Activated naive CD4-positive, alpha-beta T cell treated with anti-CD3 and anti-CD28 coated beads, Interleukin-2, amount 50 U/mL, for 16 hours (primary cell): ENCODE measurements around the gene FAM124A.
A peak's percentile ranks its signal among the peaks of the same experiment; 100 is the strongest.
"Not testable (repeated sequence)": the region's sequence is repeated elsewhere in the genome, so short reads cannot be mapped to it uniquely, and the experiment has no call there.

Experiments used
- DNase-seq: peaks from one replicate; pipeline ENCODE4 v3.0.0-alpha.2; 2020

The FAM124A gene

DNA sequence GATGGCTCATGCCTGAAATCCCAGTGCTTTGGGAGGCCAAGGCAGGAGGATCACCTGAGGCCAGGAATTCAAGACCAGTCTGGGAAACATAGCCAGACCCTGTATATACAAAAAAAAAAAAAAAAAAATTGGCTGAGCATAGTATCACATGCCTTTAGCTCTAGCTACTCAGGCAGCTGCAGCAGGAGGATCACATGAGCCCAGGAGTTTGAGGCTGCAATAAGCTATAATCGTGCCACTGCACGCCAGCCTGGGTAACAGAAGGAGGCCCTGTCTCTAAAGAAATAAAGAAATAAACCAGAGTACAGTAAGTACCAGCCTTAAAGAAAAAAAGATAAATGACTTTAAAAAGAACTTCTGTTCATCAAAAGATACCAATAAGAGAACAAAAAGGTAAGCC is 52.9 kb downstream of the FAM124A start:
- no peak for DNase-seq

GRCh38 chr13:51276636-51277035 is 54.4 kb downstream of the FAM124A start:
- DNase-seq = no peak

DNA sequence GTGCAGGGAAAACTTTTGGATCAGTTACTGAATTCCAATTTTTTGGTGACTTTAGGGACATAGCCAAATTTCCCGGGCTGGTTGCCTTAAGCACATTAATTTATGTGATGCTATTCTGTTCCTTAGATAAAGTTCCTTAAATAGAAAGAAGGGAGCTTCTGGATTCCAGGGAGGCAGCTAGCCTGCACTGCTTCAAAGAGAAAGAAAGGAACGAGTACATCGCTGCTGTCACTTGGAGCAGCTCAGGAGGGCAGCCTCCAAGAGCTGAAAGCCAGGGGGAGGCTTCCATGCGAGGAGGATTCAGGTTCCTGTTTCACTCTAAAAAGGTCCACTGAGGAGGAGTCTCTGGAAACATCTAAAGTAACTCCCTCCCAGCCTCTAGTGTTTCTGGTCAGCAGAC is 55.7 kb downstream of the FAM124A start:
- no peak for DNase-seq

- no peak for DNase-seq
Measured at GRCh38 chr13:51278426-51279130, 56.4 kb downstream of the FAM124A start.

DNA sequence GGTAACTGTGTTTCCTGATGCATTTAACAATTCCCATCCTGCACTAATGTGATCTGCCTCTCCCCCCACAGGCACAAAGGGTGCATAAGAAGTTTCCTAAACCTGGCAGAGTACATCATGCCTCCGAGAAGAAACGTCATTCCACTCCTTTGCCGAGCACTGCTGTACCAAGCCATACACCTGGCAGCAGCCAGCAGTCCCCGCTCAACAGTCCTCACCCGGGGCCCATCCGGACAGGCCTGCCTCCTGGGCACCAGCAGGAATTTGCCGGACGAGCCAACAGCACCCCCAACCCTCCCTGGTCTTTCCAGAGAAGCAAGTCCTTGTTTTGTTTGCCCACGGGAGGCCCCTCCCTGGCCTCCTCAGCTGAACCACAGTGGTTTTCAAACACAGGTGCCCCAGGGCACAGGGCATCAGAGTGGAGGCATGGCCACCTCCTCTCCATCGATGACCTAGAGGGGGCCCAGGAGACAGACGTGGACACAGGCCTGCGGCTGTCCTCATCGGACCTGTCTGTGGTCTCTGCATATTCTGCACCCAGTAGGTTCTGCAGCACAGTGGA is 58.3 kb downstream of the FAM124A start:
- DNase-seq = no peak

GRCh38 chr13:51282322-51282721 is 60.1 kb downstream of the FAM124A start:
- DNase-seq = no peak

- not testable (repeated sequence) for DNase-seq
Measured at GRCh38 chr13:51282923-51283322, 60.7 kb downstream of the FAM124A start.

DNA sequence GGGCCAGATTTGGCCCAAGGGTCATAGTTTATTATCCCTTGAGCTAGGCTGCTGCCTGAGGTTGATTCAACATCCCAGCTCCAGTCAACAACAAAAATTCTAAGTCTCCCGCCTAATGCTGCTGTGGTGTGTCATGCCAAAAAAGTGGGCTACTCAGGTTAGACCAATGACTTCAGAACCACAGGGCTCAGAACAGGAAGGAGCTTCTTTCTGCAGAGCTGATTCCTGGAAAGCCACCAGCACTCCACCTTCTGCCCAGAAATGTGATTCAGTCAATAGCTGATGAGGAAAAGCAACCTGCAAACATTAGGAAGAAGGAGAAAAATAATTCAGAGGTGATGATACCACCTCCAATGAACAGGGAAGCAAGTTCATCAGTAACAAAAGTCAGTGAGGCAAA is 61.2 kb downstream of the FAM124A start:
- no peak for DNase-seq

DNA sequence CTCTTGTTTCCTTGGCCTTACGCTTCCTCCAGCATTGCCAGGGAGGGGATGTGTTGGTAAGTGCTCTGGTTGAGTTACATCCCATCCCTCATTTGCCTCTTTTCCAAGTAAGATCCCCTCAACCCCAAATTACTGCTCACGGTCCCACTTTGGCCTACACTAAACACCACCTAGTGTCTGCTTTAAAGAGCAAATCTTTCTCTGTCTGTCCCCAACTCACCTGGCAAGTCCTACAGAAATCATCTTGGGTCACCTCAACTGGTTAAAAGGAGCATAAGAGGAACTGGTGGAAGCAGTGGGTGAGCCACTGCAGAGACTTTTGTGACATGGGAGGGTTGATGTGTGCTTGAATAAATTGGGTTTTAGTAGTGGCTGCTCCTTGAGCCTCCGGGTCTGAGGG is 62.1 kb downstream of the FAM124A start:
- DNase-seq = no peak

- peak; percentile 68 for DNase-seq
Measured at GRCh38 chr13:51286135-51287002, 64.2 kb downstream of the FAM124A start.

DNA sequence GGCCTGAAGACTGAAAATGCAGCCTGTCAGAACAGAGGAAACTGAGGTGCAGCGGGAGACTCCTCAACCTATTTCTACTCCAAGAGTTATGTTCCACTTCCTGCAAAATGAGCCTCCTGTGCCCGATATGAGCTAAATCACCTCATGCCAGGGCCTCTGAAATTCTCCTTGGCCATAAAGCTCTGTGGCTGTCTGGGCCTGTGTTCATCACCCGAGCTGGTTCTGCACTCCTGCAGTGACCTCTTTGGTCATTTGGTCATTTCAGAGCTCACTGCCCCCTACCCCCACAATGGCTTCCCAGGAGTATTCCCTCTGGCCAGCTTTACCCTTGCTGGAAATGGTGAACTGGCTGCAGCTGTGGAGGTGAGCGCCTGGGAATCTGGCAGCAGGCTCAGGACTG is 65.6 kb downstream of the FAM124A start:
- no peak for DNase-seq

DNA sequence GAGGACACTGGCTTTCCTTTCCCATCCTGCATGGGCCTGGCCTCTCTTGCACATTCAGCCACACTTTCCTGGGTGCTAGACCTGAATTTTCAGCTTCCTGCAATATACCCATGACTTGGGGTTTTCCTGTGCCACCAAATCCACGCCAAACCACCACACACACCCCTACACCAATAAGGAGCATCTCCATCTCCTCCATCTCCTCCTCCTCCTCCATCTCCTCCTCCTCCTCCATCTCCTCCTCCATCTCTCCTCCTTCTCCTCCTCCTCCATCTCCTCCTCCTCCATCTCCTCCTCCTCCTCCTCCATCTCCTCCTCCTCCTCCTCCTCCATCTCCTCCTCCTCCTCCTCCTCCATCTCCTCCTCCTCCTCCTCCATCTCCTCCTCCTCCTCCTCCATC is 66.1 kb downstream of the FAM124A start:
- not testable (repeated sequence) for DNase-seq

GRCh38 chr13:51291341-51291740 is 69.1 kb downstream of the FAM124A start:
- DNase-seq = no peak

DNA sequence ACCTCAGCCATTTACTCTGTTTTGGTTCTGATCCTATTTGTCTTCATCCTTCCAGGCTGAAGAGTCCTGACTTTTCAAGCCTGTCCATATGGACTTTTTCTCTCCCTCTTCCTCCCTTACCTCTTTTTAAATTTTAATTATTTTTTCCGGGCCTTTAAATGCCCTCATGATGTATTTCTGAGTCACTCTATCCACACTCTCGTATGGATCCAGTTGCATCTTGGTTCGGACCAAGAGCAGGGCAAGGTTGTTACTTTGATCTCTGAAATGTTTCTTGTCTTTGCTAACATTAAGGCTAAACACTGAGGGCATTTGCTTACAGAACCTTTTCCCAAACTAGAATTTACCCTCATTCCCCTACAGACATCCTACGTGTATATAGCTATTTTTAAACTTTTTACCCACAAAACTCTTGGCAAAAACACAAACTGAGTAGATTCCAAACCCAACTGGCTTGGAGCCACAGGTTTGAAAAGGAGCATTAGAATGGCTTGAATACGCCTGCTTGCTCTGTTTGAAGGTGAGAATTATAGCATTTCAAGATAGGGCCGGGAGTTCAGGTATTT is 69.9 kb downstream of the FAM124A start:
- no peak for DNase-seq

GRCh38 chr13:51297556-51297955 is 75.4 kb downstream of the FAM124A start:
- no peak for DNase-seq

GRCh38 chr13:51298812-51299211 is 76.6 kb downstream of the FAM124A start:
- DNase-seq = no peak

DNA sequence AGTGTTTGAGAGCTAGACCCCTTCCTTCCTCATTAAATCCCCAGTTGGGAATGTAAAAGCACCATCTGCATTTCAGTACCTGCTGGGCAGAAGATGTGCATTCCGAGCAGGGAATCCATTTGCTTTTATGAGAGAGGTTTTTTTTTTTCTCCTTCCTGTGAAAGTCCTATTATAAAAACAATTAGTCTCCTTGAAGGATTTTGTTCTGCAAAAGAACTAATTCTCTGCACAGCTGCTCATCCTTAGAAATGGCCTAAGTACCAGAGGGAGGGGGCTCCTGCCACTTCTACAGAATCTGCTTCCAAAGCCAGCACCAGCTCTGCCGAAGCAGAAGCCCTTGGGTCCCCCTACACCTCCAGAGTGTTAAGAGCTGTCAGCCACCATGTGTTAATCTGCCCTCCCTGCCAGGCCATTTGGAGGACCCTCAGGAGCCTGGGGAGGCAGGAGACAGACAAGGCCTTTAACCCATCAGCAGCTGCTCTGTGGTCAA is 80.9 kb downstream of the FAM124A start:
- no peak for DNase-seq

GRCh38 chr13:51303882-51304281 is 81.7 kb downstream of the FAM124A start:
- DNase-seq = no peak

- no peak for DNase-seq
Measured at GRCh38 chr13:51305271-51305967, 83.2 kb downstream of the FAM124A start.

DNA sequence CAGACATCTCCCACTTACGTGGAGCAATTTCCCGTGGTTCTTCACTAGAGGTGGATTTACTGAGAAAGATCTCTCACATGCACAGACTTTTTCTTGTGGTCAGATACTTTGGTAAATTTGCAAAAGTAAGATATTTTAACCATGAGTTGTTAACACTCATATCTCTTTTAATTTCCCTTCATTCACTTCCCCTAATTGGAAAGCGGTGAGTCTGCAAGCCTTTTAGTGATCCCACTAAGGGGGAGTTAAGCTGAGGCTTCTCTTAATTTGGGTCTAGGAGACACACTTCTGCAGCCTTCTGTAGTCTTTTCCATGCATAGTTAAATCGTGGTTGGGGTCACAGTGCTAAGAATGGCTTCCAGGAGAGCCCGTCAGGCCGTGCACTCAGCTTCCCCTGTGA is 86.6 kb downstream of the FAM124A start:
- DNase-seq = no peak

- no peak for DNase-seq
Measured at GRCh38 chr13:51311231-51311630, 89.0 kb downstream of the FAM124A start.

DNA sequence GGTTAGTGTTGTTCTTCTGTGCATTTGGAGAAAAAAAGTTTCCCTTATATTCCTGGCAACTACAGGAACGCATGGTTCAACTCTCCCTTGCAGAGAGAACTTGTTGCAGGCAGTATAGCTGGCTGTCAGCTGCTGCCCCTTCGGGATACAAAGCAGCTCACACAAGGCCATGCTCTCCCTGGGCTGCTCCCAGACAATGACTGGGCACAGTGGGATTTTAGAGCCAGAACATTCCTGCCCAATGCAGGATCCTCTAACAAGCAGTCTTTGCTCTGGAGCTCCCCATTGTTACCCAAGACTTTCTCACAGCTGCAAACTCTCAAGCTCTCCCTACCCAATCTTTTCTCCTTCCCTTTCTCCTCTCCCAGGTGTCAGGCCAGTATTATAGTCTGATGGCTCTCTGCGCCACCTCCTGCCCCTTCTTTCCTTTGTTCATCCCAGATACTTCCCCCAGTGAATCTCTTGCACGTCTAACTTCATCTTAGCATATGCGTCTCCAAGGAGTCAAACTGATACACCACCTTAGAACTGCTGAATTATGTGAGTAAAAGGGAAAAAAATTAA is 89.8 kb downstream of the FAM124A start:
- no peak for DNase-seq

DNA sequence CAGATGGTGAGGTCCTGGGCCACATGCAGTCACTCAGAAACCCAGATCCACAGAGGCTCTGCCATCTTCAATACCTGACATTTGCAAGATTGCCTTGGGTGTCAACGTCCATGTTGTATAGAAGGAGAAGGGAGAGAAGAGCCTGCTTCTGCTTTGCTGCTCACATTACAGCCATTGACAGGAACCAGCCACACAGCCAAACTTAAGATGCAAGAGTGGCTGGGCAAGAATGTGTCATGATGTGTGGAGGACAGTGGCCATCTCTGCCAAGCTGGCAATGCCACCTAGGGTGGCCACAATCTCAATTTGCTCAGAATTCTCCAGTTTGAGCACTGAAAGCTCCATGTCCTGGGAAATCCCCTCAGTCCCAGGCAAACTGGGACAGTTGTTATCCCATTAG is 91.4 kb downstream of the FAM124A start:
- no peak for DNase-seq
